GM19025 (cell line): Measurements from ENCODE around the gene ERRFI1.
A peak's percentile ranks its signal among the peaks of the same experiment; 100 is the strongest.
"Not testable (repeated sequence)": the region's sequence is repeated elsewhere in the genome, so short reads cannot be mapped to it uniquely, and the experiment has no call there.

Experiments used
- ATAC-seq: cut with Tn5 transposase; IDR thresholded peaks from one replicate; pipeline ENCODE4 v1.9.1; 2021; ENCODE audit warnings: mild to moderate bottlenecking, low read depth, moderate library complexity; ENCODE audit not compliant: unreplicated experiment

ERRFI1 gene, protein sequence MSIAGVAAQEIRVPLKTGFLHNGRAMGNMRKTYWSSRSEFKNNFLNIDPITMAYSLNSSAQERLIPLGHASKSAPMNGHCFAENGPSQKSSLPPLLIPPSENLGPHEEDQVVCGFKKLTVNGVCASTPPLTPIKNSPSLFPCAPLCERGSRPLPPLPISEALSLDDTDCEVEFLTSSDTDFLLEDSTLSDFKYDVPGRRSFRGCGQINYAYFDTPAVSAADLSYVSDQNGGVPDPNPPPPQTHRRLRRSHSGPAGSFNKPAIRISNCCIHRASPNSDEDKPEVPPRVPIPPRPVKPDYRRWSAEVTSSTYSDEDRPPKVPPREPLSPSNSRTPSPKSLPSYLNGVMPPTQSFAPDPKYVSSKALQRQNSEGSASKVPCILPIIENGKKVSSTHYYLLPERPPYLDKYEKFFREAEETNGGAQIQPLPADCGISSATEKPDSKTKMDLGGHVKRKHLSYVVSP

DNA sequence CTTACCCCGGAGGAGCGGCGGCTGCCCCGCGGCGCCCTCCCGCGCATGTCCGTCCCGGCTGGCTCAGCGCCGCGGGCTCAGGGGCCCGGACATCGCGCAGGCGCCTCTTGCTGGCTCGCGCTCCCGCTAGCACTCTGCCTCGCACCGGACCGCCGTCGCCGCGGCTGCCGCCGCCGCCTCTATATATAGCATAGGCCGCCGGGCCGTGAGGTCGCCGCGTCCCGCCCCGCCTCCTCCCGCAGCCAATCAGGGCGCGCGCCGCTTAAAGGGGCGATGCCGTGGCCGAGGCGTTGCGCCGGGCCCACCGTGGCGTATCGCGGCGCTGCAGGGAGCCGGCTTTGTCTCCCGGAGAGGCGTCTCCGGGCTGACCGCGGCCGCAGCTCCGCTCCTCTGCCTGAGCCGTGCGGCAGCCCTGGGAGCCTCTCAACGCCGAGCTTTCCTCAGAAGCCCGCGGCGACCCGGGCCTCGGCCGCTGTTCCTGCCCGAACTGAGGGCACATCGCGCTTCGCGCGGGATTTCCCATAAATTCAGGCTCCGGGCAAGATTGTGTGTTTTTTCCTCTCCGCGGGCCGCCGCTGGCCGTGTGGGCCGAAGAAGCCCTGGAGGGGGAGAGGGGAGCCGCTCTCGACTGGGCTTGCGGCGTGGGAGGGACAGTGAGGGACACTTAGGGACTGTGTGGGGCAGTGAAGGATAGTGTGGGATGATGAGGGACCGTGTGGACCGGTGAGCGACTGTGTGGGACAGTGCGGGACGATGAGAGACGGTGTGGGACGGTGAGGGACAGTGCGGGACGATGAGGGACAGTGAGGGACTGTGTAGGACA is at the start of gene ERRFI1:
Gene ERRFI1, minus strand, starts transcription at position 157 of the 823 bp plus-strand sequence. CDS start 10,690 bp downstream, outside the sequence.
- peak; percentile 93 for ATAC-seq

DNA sequence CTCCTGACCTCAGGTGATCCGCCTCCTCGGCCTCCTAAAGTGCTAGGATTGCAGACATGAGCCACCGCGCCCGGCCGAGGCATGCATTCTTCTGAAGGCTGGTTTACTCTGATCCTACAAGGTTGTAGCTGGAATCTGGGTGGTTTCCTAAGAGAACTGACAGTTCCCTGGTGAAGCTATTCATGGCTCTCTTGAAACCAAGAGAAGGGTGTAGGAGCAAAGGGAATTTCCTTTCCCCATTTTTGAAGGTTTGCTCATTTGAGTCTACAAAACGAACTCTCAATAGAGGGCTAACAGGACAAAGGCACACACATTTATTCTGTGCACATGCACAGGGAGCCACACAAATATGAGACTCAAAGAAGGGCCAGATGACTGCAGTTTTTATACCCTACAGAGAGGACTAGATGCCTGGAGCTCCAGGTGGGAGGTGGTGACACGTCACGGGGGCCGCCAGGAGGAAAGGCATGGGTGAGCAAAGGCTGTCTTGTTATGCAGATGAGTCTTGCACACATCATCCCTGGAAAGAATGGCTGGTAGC is 49.5 kb upstream of the ERRFI1 start:
- no peak for ATAC-seq

DNA sequence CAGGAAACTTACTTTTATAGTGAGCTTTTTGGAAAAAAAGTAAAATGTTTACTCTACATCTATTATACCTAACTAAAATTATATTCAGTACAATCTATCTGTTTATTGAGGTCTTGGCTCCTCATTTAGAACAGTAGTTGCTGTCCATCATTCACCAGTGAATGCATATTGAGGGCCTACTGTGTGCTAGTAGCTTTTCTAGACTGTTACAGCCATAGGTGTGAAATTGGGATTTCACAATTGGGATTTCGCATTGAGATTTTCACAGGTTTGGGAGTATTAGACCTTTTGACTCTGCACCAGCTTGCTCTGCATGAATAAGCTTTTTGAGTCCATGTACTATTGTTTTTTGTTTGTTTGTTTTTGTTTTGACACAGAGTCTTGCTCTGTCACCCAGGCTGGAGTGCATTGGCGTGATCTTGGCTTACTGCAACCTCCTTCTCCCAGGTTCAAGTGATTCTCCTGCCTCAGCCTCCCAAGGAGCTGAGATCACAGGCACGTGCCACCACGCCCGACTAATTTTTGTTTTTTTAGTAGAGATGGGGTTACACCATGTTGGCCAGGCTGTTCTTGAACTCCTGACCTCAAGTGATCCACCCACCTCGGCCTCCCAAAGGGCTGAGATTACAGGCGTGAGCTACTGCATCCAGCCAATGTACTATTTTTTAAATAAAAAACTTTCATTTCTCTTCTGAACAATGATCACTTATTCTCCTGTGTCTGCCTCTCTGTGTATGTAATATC is 47.2 kb upstream of the ERRFI1 start:
- no peak for ATAC-seq

DNA sequence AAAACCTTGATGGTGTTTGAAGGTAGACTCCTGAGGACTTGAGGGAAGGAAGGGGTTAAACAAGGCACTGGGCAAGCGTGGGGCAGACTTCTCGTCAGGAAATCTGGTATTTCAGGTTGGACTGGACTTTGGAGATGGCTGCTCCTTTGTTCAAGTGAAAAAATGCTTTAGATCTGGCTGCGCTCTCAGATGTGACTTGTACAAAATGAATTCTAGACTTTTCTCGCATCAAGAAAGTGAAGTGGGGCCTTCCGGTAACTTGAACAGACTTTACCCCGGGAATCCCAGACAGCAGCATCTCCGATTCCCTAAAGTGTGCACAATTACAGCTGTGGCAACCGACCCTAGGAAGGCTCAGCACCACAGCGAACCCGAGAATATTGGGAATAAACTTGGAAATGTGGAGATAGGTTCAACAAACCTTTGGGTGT is 44.3 kb upstream of the ERRFI1 start:
- no peak for ATAC-seq

DNA sequence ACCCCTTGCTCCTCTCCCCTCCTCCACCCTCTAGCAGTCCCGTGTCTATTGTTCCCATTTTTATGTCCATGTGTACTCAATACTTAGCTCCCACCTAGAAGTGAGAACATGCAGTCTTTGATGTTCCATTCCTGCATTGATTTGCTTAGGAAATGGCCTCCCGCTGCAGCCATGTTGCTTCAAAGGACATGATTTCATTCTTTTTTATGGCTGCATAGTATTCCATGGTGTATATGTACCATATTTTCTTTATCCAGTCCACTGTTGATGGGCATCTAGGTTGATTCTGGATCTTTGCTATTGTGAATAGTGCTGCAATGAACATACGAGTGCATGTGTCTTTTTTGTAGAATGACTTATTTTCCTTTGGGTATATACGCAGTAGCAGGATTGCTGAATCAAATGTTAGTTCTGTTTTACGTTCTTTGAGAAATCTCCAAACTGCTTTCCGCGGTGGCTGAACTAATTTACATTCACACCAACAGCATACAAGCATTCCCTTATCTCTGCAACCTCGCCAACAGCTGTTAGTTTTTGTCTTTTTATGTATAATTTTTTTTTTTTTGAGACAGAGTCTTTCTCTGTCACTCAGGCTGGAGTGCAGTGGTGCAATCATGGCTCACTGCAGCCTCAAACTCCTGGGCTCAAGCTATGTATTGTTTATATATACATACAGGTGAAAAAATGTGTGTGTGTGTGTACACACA is 43.7 kb upstream of the ERRFI1 start:
- not testable (repeated sequence) for ATAC-seq

DNA sequence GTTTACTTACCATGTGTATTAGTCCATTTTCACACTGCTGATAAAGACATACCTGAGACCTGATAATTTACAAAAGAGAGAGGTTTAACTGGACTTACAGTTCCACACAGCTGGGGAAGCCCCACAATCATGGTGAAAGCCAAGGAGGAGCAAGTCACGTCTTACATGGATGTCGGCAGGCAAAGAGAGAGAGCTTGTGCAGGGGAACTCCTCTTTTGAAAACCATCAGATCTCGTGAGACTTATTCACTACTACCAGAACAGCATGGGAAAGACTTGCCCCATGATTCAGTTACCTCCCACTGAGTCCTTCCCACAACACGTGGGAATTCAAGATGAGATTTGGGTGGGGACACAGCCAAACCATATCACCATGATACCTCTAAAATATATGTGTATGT is 39.3 kb upstream of the ERRFI1 start:
- ATAC-seq: no peak

DNA sequence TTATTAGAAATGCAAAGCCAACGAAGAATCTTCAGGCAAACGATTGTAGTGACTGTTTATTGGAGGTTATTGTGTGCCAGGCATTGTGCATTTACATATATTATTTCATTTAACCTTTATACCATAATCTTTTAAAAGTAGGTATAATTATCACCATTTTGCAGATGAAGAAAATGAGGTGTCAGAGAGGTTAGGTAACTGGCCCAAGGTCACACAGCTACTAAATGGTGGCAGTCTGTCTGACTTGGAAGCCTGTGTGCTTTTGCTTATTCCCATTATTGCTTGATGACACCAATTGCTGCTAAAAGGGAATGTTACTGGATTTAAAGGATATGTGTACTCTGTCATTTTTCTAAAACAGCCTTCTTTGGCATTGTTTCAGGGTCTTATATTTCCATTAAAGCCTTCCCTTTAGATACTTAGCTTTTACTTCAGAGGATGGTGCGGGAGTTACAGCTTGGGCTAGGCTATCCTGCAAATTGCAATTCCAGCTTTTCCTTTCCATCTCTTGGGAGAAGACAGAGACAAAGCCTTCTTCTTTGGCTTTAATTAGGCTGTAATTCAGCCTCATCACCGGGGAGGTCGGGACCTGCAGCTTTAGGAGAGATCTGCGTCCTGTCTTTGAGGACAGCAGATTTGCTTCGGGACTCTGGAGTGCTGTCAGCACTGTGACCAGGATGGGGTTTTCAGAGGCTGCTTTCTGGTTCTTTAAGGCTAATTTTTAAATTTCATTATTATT is 37.4 kb upstream of the ERRFI1 start:
- ATAC-seq: no peak

DNA sequence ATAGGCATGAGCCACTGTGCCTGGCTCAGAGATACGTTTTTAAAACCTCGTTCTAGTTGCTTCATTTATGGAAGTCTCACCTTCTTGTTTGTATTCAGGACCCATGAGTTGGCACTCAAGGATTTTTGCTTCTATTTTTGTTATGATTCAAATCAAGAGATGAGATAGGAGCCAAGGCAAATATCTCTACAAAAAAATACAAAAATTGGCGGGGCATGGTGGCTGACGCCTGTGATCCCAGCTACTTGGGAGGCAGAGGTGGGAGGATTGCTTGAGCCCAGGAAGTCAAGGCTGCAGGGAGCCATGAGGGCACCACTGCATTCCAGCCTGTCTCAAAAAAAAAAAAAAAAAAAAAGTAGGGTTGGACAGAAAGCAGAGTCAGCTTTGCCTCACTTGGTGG is 36.8 kb upstream of the ERRFI1 start:
- ATAC-seq: no peak

DNA sequence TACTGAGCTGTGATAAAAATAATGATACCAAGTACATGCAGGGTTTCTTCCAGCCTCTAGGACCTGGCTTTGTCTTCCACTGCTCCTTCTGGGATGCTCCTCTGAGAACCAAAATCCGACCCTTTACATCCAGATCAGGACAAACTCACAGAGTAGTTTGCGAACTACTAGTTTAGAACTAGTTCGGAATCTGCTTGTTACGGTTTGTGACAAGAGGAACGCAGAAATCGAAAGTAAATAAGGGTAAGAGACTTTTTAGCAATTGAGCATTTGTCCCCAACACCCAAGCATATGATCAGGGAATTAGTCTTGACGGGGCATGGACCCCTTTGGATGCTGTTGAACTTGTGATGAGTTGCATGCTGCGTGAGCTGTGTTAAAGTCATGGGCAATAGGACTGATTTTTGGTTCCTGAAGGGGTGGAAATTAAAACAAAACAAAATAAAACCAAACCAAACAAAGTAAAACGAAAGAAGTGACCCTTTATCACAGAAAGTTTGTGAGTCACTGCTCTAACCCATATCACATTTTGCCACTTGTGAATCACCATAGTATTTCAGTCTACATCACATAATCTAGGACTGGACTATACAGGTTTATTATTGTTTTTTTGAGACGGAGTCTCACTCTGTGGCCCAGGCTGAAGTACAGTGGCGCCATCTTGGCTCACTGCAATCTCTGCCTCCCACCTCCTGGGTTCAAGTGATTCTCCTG is 35.7 kb upstream of the ERRFI1 start:
- ATAC-seq: no peak

DNA sequence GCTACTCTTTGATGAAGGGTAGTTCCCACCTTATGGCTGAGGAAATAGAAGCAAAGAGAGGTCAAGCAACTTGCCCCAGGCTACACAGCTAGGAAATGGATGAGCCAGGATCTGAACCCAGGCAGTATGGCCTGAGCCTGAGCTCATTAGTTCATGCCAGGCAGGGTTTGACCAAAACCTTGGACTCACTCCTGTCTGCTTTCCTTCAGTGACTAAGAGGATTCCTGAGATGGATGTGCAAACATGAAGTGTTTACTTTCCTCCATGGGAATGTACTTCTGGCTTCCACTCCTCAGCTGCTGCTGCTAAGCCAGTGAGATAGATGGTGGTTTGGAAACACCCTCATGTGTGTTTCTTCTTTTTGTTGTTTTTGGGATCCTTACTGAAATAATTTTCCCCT is 35.1 kb upstream of the ERRFI1 start:
- ATAC-seq: no peak

DNA sequence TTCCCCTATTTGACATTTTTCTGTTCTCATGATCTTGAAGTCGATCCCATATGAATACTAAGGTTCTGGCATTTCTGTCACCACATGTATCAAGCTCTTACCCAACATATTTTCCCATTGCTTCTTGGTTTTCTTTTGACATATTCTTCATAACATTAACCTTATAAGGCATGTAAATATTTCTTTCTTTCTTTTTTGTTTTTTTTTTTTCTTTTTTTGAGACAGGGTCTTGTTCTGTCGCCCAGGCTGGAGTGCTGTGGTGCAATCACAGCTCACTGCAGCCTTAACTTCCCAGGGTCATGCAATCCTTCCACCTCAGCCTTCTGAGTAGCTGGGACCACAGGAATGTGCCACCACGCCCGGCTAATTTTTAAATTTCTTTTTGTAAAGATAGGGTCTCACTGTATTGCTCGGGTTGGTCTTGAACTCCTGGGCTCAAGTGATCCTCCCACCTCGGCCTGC is 33.1 kb upstream of the ERRFI1 start:
- no peak for ATAC-seq

DNA sequence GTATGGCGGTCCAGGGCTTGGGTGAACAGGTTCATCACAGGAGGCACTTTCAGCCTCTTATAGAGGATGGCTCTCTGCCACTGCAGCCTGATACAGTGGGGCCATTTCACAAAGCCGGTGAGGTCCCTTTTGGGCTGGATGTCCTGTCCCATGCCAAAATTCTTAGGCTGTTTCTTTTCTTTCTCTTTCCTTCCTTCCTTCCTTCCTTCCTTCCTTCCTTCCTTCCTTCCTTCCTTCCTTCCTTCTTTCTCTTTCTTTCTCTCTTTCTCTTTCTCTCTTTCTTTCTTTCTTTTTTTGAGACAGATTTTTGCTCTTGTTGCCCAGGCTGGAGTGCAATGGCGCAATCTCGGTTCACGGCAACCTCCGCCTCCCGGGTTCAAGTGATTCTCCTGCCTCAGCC is 31.7 kb upstream of the ERRFI1 start:
- not testable (repeated sequence) for ATAC-seq

DNA sequence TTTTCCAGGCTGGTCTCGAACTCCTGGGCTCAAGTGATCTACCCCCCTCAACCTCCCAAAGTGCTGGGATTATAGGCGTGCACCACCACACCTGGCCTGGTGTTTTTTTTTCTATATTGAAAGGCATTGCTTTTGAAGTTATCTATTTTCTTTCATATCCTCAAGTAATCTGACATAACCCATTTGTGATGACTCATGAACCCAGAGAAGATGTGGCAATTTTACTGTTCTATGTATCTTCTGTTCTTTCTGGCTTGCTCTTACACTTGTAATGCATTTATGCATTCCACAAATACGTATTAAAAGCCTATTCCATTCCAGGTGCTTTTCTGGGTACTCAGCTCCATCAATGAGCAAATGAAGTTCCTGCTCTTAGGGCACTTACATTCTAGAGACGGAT is 29.9 kb upstream of the ERRFI1 start:
- no peak for ATAC-seq

DNA sequence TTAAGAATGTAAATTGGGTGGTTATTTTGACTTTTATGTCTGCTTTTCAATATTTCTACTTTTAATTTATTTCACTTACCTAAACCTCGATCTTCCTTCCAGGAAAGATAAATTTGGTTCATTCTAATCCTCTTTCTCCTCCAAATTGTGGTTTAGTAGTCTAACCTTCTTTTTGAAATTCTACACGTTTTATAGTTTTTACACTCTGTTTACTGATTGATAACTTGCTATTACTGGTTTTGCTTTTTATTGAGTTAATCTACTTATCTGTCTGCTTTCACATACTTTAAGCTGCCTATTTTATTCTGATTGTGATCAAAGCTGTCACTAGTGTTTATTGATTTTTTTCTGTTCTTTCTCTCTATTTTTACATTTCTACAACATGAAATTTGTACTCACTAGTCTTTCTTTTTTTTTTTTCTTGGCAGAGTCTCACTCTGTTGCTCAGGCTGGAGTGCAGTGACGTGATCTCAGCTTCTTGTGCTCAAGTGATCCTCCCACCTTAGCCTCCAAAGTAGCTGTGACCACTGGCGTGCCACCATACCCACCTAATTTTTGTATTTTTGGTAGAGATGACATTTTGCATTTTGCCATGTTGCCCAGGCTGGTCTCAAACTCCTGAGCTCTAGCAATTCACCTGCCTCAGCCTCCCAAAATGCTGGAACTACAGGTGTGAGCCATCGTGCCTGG is 27.9 kb upstream of the ERRFI1 start:
- no peak for ATAC-seq

DNA sequence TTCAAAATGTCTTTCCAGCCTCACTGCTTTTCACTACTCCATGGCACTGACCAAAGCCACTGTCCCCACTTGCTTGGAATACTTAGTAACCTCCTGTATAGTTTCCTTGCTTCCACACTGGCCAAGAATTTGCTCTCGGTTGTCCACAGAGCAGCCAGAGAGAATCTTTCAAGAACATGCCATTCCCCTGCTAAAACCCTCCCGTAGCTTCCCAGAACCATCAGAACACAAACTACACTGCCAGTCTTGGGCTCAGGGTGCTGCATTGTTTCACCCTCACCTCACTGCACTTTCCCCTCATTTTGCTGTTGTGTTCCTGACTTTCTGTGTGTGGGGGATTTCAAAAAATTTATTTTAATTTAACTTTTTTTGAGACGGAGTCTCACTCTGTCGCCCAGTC is 25.5 kb upstream of the ERRFI1 start:
- no peak for ATAC-seq

DNA sequence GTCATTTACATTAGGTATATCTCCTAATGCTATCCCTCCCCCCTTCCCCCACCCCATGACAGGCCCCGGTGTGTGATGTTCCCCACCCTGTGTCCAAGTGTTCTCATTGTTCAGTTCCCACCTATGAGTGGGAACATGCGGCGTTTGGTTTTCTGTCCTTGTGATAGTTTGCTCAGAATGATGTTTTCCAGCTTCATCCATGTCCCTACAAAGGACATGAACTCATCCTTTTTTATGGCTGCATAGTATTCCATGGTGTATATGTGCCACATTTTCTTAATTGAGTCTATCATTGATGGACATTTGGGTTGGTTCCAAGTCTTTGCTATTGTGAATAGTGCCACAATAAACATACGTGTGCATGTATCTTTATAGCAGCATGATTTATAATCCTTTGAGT is 23.1 kb upstream of the ERRFI1 start:
- not testable (repeated sequence) for ATAC-seq

DNA sequence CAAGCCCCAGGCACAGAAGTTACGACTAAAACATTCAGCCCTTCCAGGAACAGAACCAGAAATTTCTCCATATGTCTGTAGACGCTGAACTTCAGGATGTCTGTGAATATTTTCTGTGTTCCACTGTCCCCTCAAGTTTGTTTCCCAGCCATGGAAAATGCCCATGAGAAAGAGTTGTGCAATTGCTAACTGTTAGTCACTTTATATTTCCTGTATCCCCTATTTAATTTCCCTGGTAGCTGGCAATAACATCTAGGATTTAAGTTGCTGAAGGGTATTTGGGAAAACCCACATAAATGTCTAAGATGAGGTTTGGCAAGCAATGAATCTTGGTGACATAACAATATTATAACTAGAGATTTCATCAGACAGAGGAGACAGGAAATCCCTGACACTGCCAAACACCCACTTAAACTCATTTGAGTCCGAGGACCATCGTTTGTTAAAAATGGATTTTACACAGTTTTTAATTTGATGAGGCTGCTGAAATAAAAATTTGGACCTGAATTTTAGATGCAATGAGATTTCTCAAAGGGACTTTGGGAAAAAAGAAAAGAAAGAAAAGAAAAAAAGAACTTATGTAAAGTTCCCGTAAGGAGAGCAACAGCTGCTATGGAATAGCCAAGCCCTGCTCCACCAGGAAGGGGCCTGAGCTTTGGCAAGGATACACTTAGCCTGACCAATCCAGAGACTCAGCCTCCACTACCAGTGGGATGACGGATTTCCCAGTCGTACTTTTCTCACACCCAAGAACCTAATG is 21.8 kb upstream of the ERRFI1 start:
- ATAC-seq: no peak
